Stomach (tissue), 19 donors: Measurements from ENCODE around the gene FNDC3B. TPM values are rescaled to one million over a fixed set of nuclear protein-coding genes. Genes with fewer than 3 reads are reported as not detected.
"Not testable (repeated sequence)": the region's sequence is repeated elsewhere in the genome, so short reads cannot be mapped to it uniquely, and the experiment has no call there.

Experiments used
- DNase-seq, 2 donors: peaks; one replicate each; pipeline versions ENCODE4 v3.0.0 to v3.0.0-alpha.2; 2013 to 2019
- H3K27ac ChIP-seq, 5 donors: fragments of 200-600 bp in 4 of 5; sonication (generic) in 4 of 5; one replicate each; pipeline ENCODE4 v1.5.1; 2013 to 2019; ENCODE audit warnings: mild to moderate bottlenecking in 1 of 5, moderate library complexity in 1 of 5
- H3K27me3 ChIP-seq, 3 donors: fragments of 200-600 bp; sonication (generic); one replicate each; pipeline ENCODE4 v1.5.1; 2017 to 2019; ENCODE audit warnings: mixed run types in 1 of 3
- H3K36me3 ChIP-seq, 4 donors: fragments of 200-600 bp; sonication (generic); 1 replicate in 3 of 4; 2 replicates in 1 of 4; pipeline ENCODE4 v1.5.1; 2016 to 2019
- H3K4me1 ChIP-seq, 4 donors: fragments of 200-600 bp; sonication (generic); one replicate each; pipeline ENCODE4 v1.5.1; 2016 to 2019
- H3K4me3 ChIP-seq, 4 donors: fragments of 200-600 bp; sonication (generic) in 3 of 4; one replicate each; pipeline ENCODE4 v1.5.1; 2016 to 2019; ENCODE audit warnings: mild to moderate bottlenecking in 1 of 4
- H3K9me3 ChIP-seq, 4 donors: fragments of 200-600 bp; sonication (generic); one replicate each; pipeline ENCODE4 v1.5.1; 2016 to 2019
- EP300 ChIP-seq: sonication (generic); formaldehyde crosslinking; IDR thresholded peaks from one replicate; pipeline ENCODE4 v1.6.1; 2017; ENCODE audit warnings: antibody characterized with exemption
- POLR2A ChIP-seq, 4 donors: fragments of 450-650 bp; IDR thresholded peaks; one replicate each; pipeline ENCODE4 v1.6.1; 2016; ENCODE audit warnings: antibody characterized with exemption in 4 of 4, control low read depth in 2 of 4, mild to moderate bottlenecking in 1 of 4, moderate library complexity in 1 of 4
- POLR2AphosphoS5 ChIP-seq, 3 donors: sonication (generic); formaldehyde crosslinking; IDR thresholded peaks; one replicate each; pipeline ENCODE4 v1.6.1; 2016; ENCODE audit warnings: antibody characterized with exemption in 3 of 3
- WGBS, 5 donors: extraction: QIAGEN DNeasy Blood & Tissue Kit in 3 of 5; methylation state at CpG; one replicate each; pipeline versions ENCODE4 v1.1.5 to v1.1.7; 2013 to 2018; 5-methylcytosine and 5-hydroxymethylcytosine counted together
- intact Hi-C: fragments of 100-400 bp; cut with DNase I; formaldehyde crosslinking; loops from one replicate; pipeline ENCODE4 v1.15.1; 2023; ENCODE audit warnings: low total_unique reads
- long read RNA-seq, 10 donors: transcript quantifications; one replicate each; lab custom pipeline, GENCODE V29; 2026
- polyA plus RNA-seq, 3 donors: library from polyadenylated mRNA; stranded (reverse); fragments of 200-250 nt; gene quantifications; one replicate each; pipeline ENCODE4 v1.2.3, GENCODE V29; 2013
- total RNA-seq, 5 donors: library from RNA; depleted of rRNA; stranded (reverse); fragments of >200 nt; gene quantifications; one replicate each; pipeline versions ENCODE4 v1.1.0 to v1.2.3, GENCODE V29; 2014 to 2016
- TF ChIP-seq, protein P1 (sequence below), 7 experiments: fragments of 450-650 bp in 4 of 7; fragments of 200-600 bp in 3 of 7; sonication (generic) in 3 of 7; IDR thresholded peaks; one replicate each; pipeline ENCODE4 v1.5.1; 2016 to 2019; ENCODE audit warnings: antibody characterized with exemption in 7 of 7, control low read depth in 2 of 7, mild to moderate bottlenecking in 1 of 7
- donor health status: healthy with polysubstance abuse.
- donor health status: Bipolar disorder and iron deficiency.
- donor health status: healthy.

FNDC3B gene
- total RNA-seq (100 to 1,000 TPM in 2 of 5 donors, 10 to 100 TPM in 3; 44.9 to 229 (median 75.3) TPM), polyA plus RNA-seq (10 to 100 TPM in 2 of 3 donors, 1 to 10 TPM in 1; 6.0 to 21.2 (median 16.5) TPM)
- long read RNA-seq, donor 1 = 0 reads
- long read RNA-seq, donor 2, full-length matches to known transcripts = 3 of 3 reads
- long read RNA-seq, donor 2, partial matches to known transcripts = 0 of 3 reads
- long read RNA-seq, donor 2, other reads (novel, unspliced or antisense) = 0 of 3 reads
- long read RNA-seq, donor 3 = 0 reads
- long read RNA-seq, donor 4 = 0 reads
- long read RNA-seq, donor 5, full-length matches to known transcripts = 2 of 12 reads
- long read RNA-seq, donor 5, partial matches to known transcripts = 10 of 12 reads
- long read RNA-seq, donor 5, other reads (novel, unspliced or antisense) = 0 of 12 reads
- long read RNA-seq, donor 6 = 0 reads
- long read RNA-seq, donor 7, partial matches to known transcripts = 5 of 5 reads
- long read RNA-seq, donor 7, other reads (novel, unspliced or antisense) = 0 of 5 reads
- long read RNA-seq, donor 8, partial matches to known transcripts = 7 of 8 reads
- long read RNA-seq, donor 8, other reads (novel, unspliced or antisense) = 0 of 8 reads
- long read RNA-seq, donor 9, partial matches to known transcripts = 5 of 6 reads
- long read RNA-seq, donor 9, other reads (novel, unspliced or antisense) = 0 of 6 reads
- long read RNA-seq, donor 10 = 0 reads

DNA sequence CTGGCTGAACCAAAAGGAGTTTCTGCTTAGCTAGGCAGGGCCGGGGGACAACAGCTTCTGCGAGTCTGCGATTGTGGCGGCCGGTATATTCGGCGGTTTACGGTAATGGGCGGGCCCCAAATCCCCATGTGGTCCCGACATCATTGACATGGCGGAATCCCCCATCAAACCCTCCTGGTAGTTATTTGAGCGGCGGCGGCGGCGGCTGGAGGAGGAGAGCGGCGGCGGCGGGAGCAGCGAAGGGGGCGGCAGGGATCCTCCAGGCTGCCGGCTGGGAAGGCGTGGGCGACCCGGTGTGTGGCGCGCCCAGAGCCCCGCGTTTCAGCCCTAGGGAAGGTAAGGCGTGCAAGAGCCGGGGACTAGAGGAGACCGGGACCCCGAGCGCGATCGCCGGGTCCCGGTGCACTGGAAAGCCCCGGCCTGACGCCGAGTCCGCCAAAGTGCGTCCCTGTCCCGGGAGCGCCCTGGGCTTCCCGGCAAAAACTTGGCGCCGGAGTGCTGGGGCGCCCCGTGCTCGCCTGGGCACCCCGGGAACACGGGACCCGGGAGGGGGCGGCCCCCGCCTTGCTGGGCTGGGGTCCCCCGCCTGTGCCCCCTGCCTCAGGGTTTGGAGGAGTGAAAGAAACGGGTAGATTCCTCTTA is at the start of gene FNDC3B:
FNDC3B (plus strand) TSS at position 143 of the 642 bp plus-strand sequence. CDS start 72,902 bp downstream, outside the sequence.
- no peaks in the 10 kb centered on the region for H3K9me3 ChIP-seq
- peak within 1 kb of the TSS; percentile 76 to 99 (median 95) for H3K4me3 ChIP-seq
- H3K4me1 ChIP-seq = peaks cover 6 to 42% (median 31%) of the 10 kb centered on the region in 4 donors
- H3K27ac ChIP-seq = peak within 1 kb of the TSS; percentile 97 to 100 (median 99)
- TF ChIP-seq, protein P1, sequence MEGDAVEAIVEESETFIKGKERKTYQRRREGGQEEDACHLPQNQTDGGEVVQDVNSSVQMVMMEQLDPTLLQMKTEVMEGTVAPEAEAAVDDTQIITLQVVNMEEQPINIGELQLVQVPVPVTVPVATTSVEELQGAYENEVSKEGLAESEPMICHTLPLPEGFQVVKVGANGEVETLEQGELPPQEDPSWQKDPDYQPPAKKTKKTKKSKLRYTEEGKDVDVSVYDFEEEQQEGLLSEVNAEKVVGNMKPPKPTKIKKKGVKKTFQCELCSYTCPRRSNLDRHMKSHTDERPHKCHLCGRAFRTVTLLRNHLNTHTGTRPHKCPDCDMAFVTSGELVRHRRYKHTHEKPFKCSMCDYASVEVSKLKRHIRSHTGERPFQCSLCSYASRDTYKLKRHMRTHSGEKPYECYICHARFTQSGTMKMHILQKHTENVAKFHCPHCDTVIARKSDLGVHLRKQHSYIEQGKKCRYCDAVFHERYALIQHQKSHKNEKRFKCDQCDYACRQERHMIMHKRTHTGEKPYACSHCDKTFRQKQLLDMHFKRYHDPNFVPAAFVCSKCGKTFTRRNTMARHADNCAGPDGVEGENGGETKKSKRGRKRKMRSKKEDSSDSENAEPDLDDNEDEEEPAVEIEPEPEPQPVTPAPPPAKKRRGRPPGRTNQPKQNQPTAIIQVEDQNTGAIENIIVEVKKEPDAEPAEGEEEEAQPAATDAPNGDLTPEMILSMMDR (IDR thresholded peaks at IDR 0.05) = no peak
- peak in 2 of 4 donors; percentile 86 to 87 for TF ChIP-seq POLR2A (IDR thresholded peaks at IDR 0.05)
- peak; percentile 49 to 93 (median 85) for TF ChIP-seq POLR2AphosphoS5 (IDR thresholded peaks at IDR 0.05)
- no peak for TF ChIP-seq EP300
- WGBS, 5 donors = 0% methylated on average over 32 to 59 of the region's 59 CpGs
- no peaks in the 10 kb centered on the region for H3K36me3 ChIP-seq
- DNase-seq = peak; percentile 95 to 98
- H3K27me3 ChIP-seq = no peaks in the 10 kb centered on the region
- intact Hi-C loops = no loop called here

DNA sequence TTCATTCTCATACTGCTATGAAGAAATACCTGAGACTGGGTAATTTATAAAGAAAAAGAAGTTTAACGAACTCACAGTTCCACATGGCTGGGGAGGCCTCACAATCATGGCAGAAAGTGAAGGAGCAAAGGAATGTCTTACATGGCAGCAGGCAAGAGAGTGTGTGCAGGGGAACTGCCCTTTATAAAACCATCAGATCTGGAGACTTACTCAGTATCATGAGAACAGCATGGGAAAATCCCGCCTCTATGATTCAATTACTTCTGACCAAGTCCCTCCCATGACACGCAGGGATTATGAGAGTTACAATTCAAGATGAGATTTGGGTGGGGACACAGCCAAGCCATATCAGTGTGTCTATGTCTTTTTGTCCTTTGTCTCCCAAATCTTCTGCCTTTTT is 49.1 kb upstream of the FNDC3B start:
- DNase-seq, H3K27me3 ChIP-seq, H3K4me3 ChIP-seq, intact Hi-C loops, H3K4me1 ChIP-seq, H3K9me3 ChIP-seq, H3K27ac ChIP-seq, H3K36me3 ChIP-seq: not testable (repeated sequence)
- WGBS, 5 donors = 89 to 95% (median 93%) methylated on average over 3 of the region's 3 CpGs

DNA sequence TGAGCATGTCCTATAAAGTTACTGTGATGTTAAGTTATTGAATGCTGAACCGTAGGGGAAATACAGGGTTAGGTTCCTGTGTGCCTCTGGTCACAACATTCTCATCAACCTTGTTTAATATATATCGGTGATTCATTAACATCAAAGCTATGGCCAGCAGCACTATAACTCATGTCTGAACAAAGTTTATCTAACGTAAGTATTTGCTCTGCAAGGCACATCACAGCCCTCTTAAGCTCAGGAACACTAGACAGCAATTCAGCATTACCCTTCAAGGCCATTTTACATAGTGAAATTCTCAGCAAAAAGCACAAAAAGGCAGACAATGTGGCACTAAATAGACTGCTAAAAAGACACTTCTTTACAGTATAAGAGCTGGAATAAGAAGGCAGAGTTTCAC is 48.2 kb upstream of the FNDC3B start:
- Histone ChIP-seq H3K4me1 (no peaks in the 10 kb centered on the region), H3K4me3 (no peak overlapping the region), H3K9me3 (peaks cover 0 to 2% (median under 1%) of the 10 kb centered on the region in 4 donors), H3K27ac (no peak overlapping the region), H3K27me3 (no peaks in the 10 kb centered on the region), H3K36me3 (no peaks in the 10 kb centered on the region)
- intact Hi-C loops = no loop called here
- TF ChIP-seq POLR2A (IDR thresholded peaks at IDR 0.05) (no peak), POLR2AphosphoS5 (IDR thresholded peaks at IDR 0.05) (no peak), EP300 (no peak)
- TF ChIP-seq, protein P1 (IDR thresholded peaks at IDR 0.05) = no peak
- DNase-seq = no peak
- WGBS, 5 donors = 30 to 57% (median 38%) methylated on average over 3 of the region's 3 CpGs

DNA sequence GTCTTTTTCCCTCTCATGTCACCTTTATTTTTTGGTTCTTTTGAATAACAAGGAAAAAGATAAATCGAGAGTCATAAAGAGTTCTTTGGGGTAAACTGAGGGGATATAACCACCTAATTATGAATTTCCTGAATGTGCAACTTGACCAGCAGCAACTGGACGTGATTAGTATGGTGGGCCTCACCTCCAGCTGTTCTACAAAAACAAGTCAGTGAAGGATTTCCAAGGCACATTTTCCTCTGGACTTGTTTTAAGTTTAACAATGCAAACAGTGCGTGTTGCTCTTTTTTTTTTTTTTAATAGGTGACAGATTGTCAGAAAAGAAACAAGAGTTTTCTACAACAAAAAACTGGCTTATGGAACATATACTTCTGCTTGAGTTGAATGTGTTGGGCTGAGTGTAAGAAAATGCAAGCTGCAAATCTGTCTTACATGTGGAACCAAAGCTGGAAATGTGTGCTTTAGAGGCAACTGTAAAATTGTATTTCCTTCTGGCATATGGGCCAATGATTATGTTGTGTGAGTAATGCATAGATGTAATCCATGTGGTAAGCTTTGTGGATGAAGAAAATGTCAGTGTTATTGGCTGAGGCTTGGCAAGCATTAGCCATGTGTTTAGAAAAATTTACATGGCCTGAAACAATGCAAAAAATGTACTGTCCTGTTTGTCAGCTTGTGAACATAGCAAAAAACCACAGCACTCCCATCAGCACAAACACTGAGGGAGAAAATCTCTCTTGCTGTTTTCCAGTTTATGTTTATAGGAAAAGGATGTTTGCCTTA is 44.5 kb upstream of the FNDC3B start:
- DNase-seq = peak in 1 of 2 donors; percentile 30
- no peak overlapping the region for H3K27ac ChIP-seq
- TF ChIP-seq POLR2A (IDR thresholded peaks at IDR 0.05) = no peak
- TF ChIP-seq POLR2AphosphoS5 (IDR thresholded peaks at IDR 0.05) = no peak
- TF ChIP-seq, protein P1 (IDR thresholded peaks at IDR 0.05) = no peak
- TF ChIP-seq EP300 = no peak
- no peaks in the 10 kb centered on the region for H3K36me3 ChIP-seq
- no peaks in the 10 kb centered on the region for H3K4me1 ChIP-seq
- intact Hi-C loops = no loop called here
- 51 to 62% (median 59%) methylated on average over 3 of the region's 3 CpGs for WGBS, 5 donors
- no peak overlapping the region for H3K4me3 ChIP-seq
- no peaks in the 10 kb centered on the region for H3K27me3 ChIP-seq
- H3K9me3 ChIP-seq = peaks cover 0 to 7% (median 3%) of the 10 kb centered on the region in 4 donors
